ENCODE data around the gene KDM2A.

Gene KDM2A

GRCh38 chr11:67285541-67286498 is 166.8 kb downstream of the KDM2A start:
- no peak for DNase-seq (ENCODE audit: low read depth)

GRCh38 chr11:67286621-67287333 is 167.7 kb downstream of the KDM2A start:
- no peak for DNase-seq (ENCODE audit: low read depth)

GRCh38 chr11:67287355-67288197 is 168.5 kb downstream of the KDM2A start:
- DNase-seq (ENCODE audit: low read depth): no peak

- no peak for DNase-seq (ENCODE audit: low read depth)
Measured at GRCh38 chr11:67288198-67288451, 169.1 kb downstream of the KDM2A start.

- DNase-seq (ENCODE audit: low read depth): no peak
Measured at GRCh38 chr11:67288452-67289225, 169.6 kb downstream of the KDM2A start.

- no peak for DNase-seq (ENCODE audit: low read depth)
Measured at GRCh38 chr11:67289226-67289650, 170.2 kb downstream of the KDM2A start, which contains the start of gene ANKRD13D. ANKRD13D (plus strand) TSS chr11:67289303; CDS start chr11:67289461, 158 bp downstream.

- DNase-seq (ENCODE audit: low read depth): no peak
Measured at GRCh38 chr11:67289651-67290479, 170.8 kb downstream of the KDM2A start.

GRCh38 chr11:67290801-67291200 is 171.7 kb downstream of the KDM2A start:
- DNase-seq (ENCODE audit: low read depth): no peak

GRCh38 chr11:67291481-67292381 is 172.7 kb downstream of the KDM2A start:
- no peak for DNase-seq (ENCODE audit: low read depth)

- no peak for DNase-seq (ENCODE audit: low read depth)
Measured at GRCh38 chr11:67292671-67293070, 173.6 kb downstream of the KDM2A start.

- DNase-seq (ENCODE audit: low read depth): no peak
Measured at GRCh38 chr11:67293090-67293489, 174.0 kb downstream of the KDM2A start.

- DNase-seq (ENCODE audit: low read depth): no peak
Measured at GRCh38 chr11:67295846-67296245, 176.8 kb downstream of the KDM2A start.

GRCh38 chr11:67298786-67299185 is 179.7 kb downstream of the KDM2A start:
- no peak for DNase-seq (ENCODE audit: low read depth)

GRCh38 chr11:67299471-67300191 is 180.6 kb downstream of the KDM2A start:
- no peak for DNase-seq (ENCODE audit: low read depth)

GRCh38 chr11:67300256-67300755 is 181.2 kb downstream of the KDM2A start:
- no peak for DNase-seq (ENCODE audit: low read depth)

- no peak for DNase-seq (ENCODE audit: low read depth)
Measured at GRCh38 chr11:67300756-67301312, 181.8 kb downstream of the KDM2A start.

GRCh38 chr11:67301313-67301921 is 182.4 kb downstream of the KDM2A start:
- DNase-seq (ENCODE audit: low read depth): no peak

- no peak for DNase-seq (ENCODE audit: low read depth)
Measured at GRCh38 chr11:67301951-67302516, 183.0 kb downstream of the KDM2A start.

All from HS-27A (cell line).